ENCODE results near the gene CDH6. TPM values are rescaled to one million over a fixed set of nuclear protein-coding genes. Genes with fewer than 3 reads are reported as not detected.

CDH6 gene
- total and polyA plus RNA-seq, 2 of the 4 experiments (the other 2 are of a cell fraction), result 72.2 to 232 TPM

- peak overlapping the region; percentile 50 for H2BK5ac ChIP-seq (ENCODE audit: low read depth, low read length, poor library complexity, severe bottlenecking)
These were observed 11.5 kb downstream of the CDH6 start for GRCh38 chr5:31204958-31205357.

More at GRCh38 chr5:31204958-31205357, 11.5 kb downstream of the CDH6 start:
- Histone ChIP-seq H3K9me3 (ENCODE audit: control insufficient read depth, insufficient read depth, low read length) (no peaks in the 10 kb centered on the region), H3K18ac (ENCODE audit: low read depth, low read length) (no peak overlapping the region), H3K79me1 (ENCODE audit: low read depth in 1 of 2, low read length in 2 of 2) (peaks cover 11 to 49% of the 10 kb centered on the region in 2 experiments; a peak in 3 of 4 replicates), H3K4me1 (ENCODE audit: control insufficient read depth, insufficient read depth, low read length) (no peaks in the 10 kb centered on the region; the same call in 1 of the 2 replicates), H2AK9ac (replicated peaks; ENCODE audit: low read depth, low read length, poor library complexity) (no peak overlapping the region), H4K5ac (ENCODE audit: low read depth, low read length) (no peak overlapping the region), H3K14ac (replicated peaks; ENCODE audit: low read depth, low read length) (no peak overlapping the region), H3K9ac (ENCODE audit: low read depth, low read length) (no peak overlapping the region), H4K20me1 (ENCODE audit: insufficient read depth, low read length) (no peaks in the 10 kb centered on the region), H3K27me3 (ENCODE audit: control insufficient read depth, insufficient read depth, low read length) (no peaks in the 10 kb centered on the region), H3K4me2 (ENCODE audit: low read depth, low read length) (no peak overlapping the region), H4K8ac (ENCODE audit: low read depth in 2 of 2, low read length in 2 of 2) (no peak overlapping the region; a peak in 1 of 4 replicates), H2BK20ac (ENCODE audit: low read depth, low read length) (no peak overlapping the region), H3K4ac (ENCODE audit: low read depth, low read length) (no peak overlapping the region), H2AK5ac (ENCODE audit: low read depth, low read length) (no peak overlapping the region), H3K27ac (ENCODE audit: insufficient read depth, low read length) (no peak overlapping the region), H2BK15ac (ENCODE audit: low read depth, low read length) (no peak overlapping the region), H3K9me1 (ENCODE audit: insufficient read depth, low read length) (peaks cover 5% of the 10 kb centered on the region; the same call in 1 of the 2 replicates), H2AFZ (replicated peaks; ENCODE audit: low read length, poor library complexity) (no peak overlapping the region), H3K23ac (ENCODE audit: low read depth, low read length) (no peak overlapping the region), H3K36me3 (ENCODE audit: control insufficient read depth, insufficient read depth, low read length) (no peaks in the 10 kb centered on the region), H2BK120ac (ENCODE audit: low read depth, low read length) (no peak overlapping the region), H4K91ac (ENCODE audit: insufficient read depth, low read depth, low read length) (no peak overlapping the region), H3K4me3 (ENCODE audit: insufficient read depth, low read depth, low read length) (no peak overlapping the region), H3K56ac (ENCODE audit: extremely low read depth, insufficient read depth, low read length) (no peak overlapping the region)
- TF ChIP-seq MXI1 (IDR thresholded peaks at IDR 0.05; ENCODE audit: borderline replicate concordance, low read depth, low read length), result no peak
- TF ChIP-seq USF2 (IDR thresholded peaks at IDR 0.05; ENCODE audit: low read depth, low read length), result no peak
- no peak for TF ChIP-seq CHD1 (IDR thresholded peaks at IDR 0.05; ENCODE audit: low read depth, low read length)
- peak; percentile 63 for TF ChIP-seq MAFK (IDR thresholded peaks at IDR 0.05; ENCODE audit: low read depth, low read length)
- BruUV-seq (replicated peaks), result no TSS peak
- dilution Hi-C loops (cut with HindIII; ENCODE audit: low sequenced_read_pairs, unreplicated experiment), result no loop called here
- ChIA-PET CTCF (interaction anchor here (2.7 kb wide), 1 partner anchor 9 kb away, joined by 8 read pairs; no protein-coding TSS in a partner anchor), POLR2A (ENCODE audit: unreplicated experiment) (no interaction called here)
- intact Hi-C loops (cut with micrococcal nuclease), result no loop called here
- ATAC-seq (ENCODE audit: low read depth), result no peak
- DNase-seq, result no peak
- in situ Hi-C loops (cut with MboI; ENCODE audit: low sequenced_read_pairs), result no loop called here
- WGBS, 2 experiments (ENCODE audit: extremely low coverage in 2 of 2, insufficient read length in 1 of 2), result no CpG with 5 or more reads among the region's 1 CpG

All from IMR-90 (cell line).